ENCODE results near the gene APOBEC3A. TPM values are rescaled to one million over a fixed set of nuclear protein-coding genes. Genes with fewer than 3 reads are reported as not detected.

APOBEC3A gene
- total RNA-seq, 4 donors from 2014 or later = 2.7 to 3.0 TPM; not detected in 2

GRCh38 chr22:38963872-38964271 is 6.5 kb downstream of the APOBEC3A start:
- intact Hi-C loops (cut with DNase I; ENCODE audit: low total_unique reads) (no loop called here), in situ Hi-C loops (cut with MboI; ENCODE audit: low pct_ligation_motif_present in 1 of 4, low pct_unique_long_range_greater_than_20kb in 1 of 4, low sequenced_read_pairs in 3 of 4) (no loop called here)
- peak; percentile 94 for DNase-seq
- Histone ChIP-seq H3K9me3 (no peaks in the 10 kb centered on the region), H3K4me1 (peaks cover 0 to 23% (median 10%) of the 10 kb centered on the region in 4 donors), H3K36me3 (no peaks in the 10 kb centered on the region), H3K4me3 (no peak overlapping the region), H3K27me3 (no peaks in the 10 kb centered on the region), H3K27ac (peak overlapping the region in 3 of 4 donors; percentile 74 to 79 (median 78))
- TF ChIP-seq POLR2AphosphoS5 (IDR thresholded peaks at IDR 0.05) (peak in 2 of 3 donors; percentile 61 to 74), EP300 (IDR thresholded peaks at IDR 0.05; ENCODE audit: low read depth) (peak; percentile 70), POLR2A (IDR thresholded peaks at IDR 0.05) (peak; percentile 33), CTCF (IDR thresholded peaks at IDR 0.05) (no peak)
- 42% methylated on average over 6 of the region's 9 CpGs; no CpG with 5 or more reads in 1 of the 2 donors for WGBS, 2 donors (ENCODE audit: low coverage in 1 of 2)

GRCh38 chr22:38964306-38964705 is 6.9 kb downstream of the APOBEC3A start:
- 58% methylated on average over 7 of the region's 7 CpGs; no CpG with 5 or more reads in 1 of the 2 donors for WGBS, 2 donors (ENCODE audit: low coverage in 1 of 2)
- in situ Hi-C loops (cut with MboI; ENCODE audit: low pct_ligation_motif_present in 1 of 4, low pct_unique_long_range_greater_than_20kb in 1 of 4, low sequenced_read_pairs in 3 of 4) = no loop called here
- H3K4me3 ChIP-seq = no peak overlapping the region
- no peaks in the 10 kb centered on the region for H3K36me3 ChIP-seq
- no peak for DNase-seq
- no peaks in the 10 kb centered on the region for H3K27me3 ChIP-seq
- intact Hi-C loops (cut with DNase I; ENCODE audit: low total_unique reads) = no loop called here
- no peaks in the 10 kb centered on the region for H3K9me3 ChIP-seq
- TF ChIP-seq POLR2AphosphoS5 (IDR thresholded peaks at IDR 0.05) (no peak), EP300 (IDR thresholded peaks at IDR 0.05; ENCODE audit: low read depth) (no peak), CTCF (IDR thresholded peaks at IDR 0.05) (no peak), POLR2A (IDR thresholded peaks at IDR 0.05) (no peak)
- H3K27ac ChIP-seq = peak overlapping the region in 3 of 4 donors; percentile 35 to 79 (median 69)
- peaks cover 0 to 23% (median 10%) of the 10 kb centered on the region in 4 donors for H3K4me1 ChIP-seq

GRCh38 chr22:38964989-38965388 is 7.6 kb downstream of the APOBEC3A start:
- H3K9me3 ChIP-seq = no peaks in the 10 kb centered on the region
- no peaks in the 10 kb centered on the region for H3K36me3 ChIP-seq
- peaks cover 0 to 23% (median 10%) of the 10 kb centered on the region in 4 donors for H3K4me1 ChIP-seq
- no peaks in the 10 kb centered on the region for H3K27me3 ChIP-seq
- peak; percentile 46 for DNase-seq
- TF ChIP-seq CTCF (IDR thresholded peaks at IDR 0.05) (no peak), POLR2AphosphoS5 (IDR thresholded peaks at IDR 0.05) (no peak), EP300 (IDR thresholded peaks at IDR 0.05; ENCODE audit: low read depth) (no peak), POLR2A (IDR thresholded peaks at IDR 0.05) (no peak)
- WGBS, 2 donors (ENCODE audit: low coverage in 1 of 2) = 44% methylated on average over 4 of the region's 4 CpGs; no CpG with 5 or more reads in 1 of the 2 donors
- in situ Hi-C loops (cut with MboI; ENCODE audit: low pct_ligation_motif_present in 1 of 4, low pct_unique_long_range_greater_than_20kb in 1 of 4, low sequenced_read_pairs in 3 of 4) (no loop called here), intact Hi-C loops (cut with DNase I; ENCODE audit: low total_unique reads) (no loop called here)
- H3K4me3 ChIP-seq = no peak overlapping the region
- H3K27ac ChIP-seq = peak overlapping the region in 1 of 4 donors; percentile 69

GRCh38 chr22:38965614-38966379 is 8.4 kb downstream of the APOBEC3A start:
- Histone ChIP-seq H3K4me1 (peaks cover 0 to 28% (median 10%) of the 10 kb centered on the region in 4 donors), H3K36me3 (no peaks in the 10 kb centered on the region), H3K4me3 (no peak overlapping the region), H3K27me3 (no peaks in the 10 kb centered on the region), H3K9me3 (no peaks in the 10 kb centered on the region), H3K27ac (no peak overlapping the region)
- in situ Hi-C loops (cut with MboI; ENCODE audit: low pct_ligation_motif_present in 1 of 4, low pct_unique_long_range_greater_than_20kb in 1 of 4, low sequenced_read_pairs in 3 of 4) (no loop called here), intact Hi-C loops (cut with DNase I; ENCODE audit: low total_unique reads) (no loop called here)
- DNase-seq = no peak
- no peak for TF ChIP-seq CTCF (IDR thresholded peaks at IDR 0.05)
- no peak for TF ChIP-seq POLR2AphosphoS5 (IDR thresholded peaks at IDR 0.05)
- TF ChIP-seq POLR2A (IDR thresholded peaks at IDR 0.05) = no peak
- WGBS, 2 donors (ENCODE audit: low coverage in 1 of 2) = 86 to 92% methylated on average over 2 to 14 of the region's 14 CpGs
